ENCODE results near the gene FAR1. TPM values are rescaled to one million over a fixed set of nuclear protein-coding genes. Genes with fewer than 3 reads are reported as not detected.

The FAR1 gene
- total RNA-seq, 1 donor from 2014 or later: 35.1 TPM

GRCh38 chr11:13682212-13682611 is 13.7 kb downstream of the FAR1 start:
- intact Hi-C loops (cut with micrococcal nuclease): no loop called here
- TF ChIP-seq, protein P1, sequence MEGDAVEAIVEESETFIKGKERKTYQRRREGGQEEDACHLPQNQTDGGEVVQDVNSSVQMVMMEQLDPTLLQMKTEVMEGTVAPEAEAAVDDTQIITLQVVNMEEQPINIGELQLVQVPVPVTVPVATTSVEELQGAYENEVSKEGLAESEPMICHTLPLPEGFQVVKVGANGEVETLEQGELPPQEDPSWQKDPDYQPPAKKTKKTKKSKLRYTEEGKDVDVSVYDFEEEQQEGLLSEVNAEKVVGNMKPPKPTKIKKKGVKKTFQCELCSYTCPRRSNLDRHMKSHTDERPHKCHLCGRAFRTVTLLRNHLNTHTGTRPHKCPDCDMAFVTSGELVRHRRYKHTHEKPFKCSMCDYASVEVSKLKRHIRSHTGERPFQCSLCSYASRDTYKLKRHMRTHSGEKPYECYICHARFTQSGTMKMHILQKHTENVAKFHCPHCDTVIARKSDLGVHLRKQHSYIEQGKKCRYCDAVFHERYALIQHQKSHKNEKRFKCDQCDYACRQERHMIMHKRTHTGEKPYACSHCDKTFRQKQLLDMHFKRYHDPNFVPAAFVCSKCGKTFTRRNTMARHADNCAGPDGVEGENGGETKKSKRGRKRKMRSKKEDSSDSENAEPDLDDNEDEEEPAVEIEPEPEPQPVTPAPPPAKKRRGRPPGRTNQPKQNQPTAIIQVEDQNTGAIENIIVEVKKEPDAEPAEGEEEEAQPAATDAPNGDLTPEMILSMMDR (IDR thresholded peaks at IDR 0.05; ENCODE audit: borderline replicate concordance): no peak
- no peaks in the 10 kb centered on the region for H3K27me3 ChIP-seq (ENCODE audit: low read depth)
- no peak overlapping the region for H3K4me3 ChIP-seq
- no peaks in the 10 kb centered on the region for H3K9me3 ChIP-seq (replicated peaks)
- no peak overlapping the region for H3K27ac ChIP-seq (replicated peaks)
- no peaks in the 10 kb centered on the region for H3K36me3 ChIP-seq
- peaks cover 77% of the 10 kb centered on the region for H3K4me1 ChIP-seq
- no peak for DNase-seq

DNA sequence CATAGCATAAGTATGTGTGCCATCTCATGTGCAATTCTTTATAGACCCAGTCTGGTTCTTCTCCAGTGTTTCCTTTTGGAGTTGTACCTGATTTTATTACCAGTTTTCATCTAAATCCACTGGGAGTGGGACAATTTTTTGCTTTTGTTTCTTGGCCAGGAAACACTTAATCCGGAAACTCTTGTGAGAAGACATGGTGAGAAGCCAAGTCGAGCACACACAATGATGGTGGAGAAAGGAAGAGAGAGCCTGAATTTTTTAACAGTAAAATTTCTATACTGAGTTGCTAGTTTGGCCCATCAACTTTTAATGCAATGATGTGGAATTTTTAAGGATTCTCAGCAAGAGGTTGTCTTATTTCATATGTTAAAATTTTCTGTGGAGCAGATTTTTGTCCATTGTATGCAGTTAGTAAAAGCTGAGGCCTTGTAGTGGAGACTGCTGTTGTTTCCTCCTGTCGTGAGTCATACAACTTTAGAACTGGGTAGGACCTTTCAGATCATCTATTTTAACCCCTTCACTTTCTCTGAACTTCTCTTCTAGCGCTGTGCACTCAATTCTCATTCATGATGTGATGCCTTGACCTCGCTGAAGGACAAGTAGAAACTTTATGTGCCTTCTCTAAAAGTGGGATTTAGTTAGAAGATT is 17.1 kb downstream of the FAR1 start:
- Histone ChIP-seq H3K4me1 (peaks cover 63% of the 10 kb centered on the region), H3K9me3 (replicated peaks) (peaks cover 2% of the 10 kb centered on the region), H3K4me3 (no peak overlapping the region), H3K36me3 (no peaks in the 10 kb centered on the region), H3K27me3 (ENCODE audit: low read depth) (no peaks in the 10 kb centered on the region), H3K27ac (replicated peaks) (peak overlapping the region; percentile 52)
- no peak for DNase-seq
- TF ChIP-seq, protein P1 (IDR thresholded peaks at IDR 0.05; ENCODE audit: borderline replicate concordance): no peak
- intact Hi-C loops (cut with micrococcal nuclease): no loop called here

DNA sequence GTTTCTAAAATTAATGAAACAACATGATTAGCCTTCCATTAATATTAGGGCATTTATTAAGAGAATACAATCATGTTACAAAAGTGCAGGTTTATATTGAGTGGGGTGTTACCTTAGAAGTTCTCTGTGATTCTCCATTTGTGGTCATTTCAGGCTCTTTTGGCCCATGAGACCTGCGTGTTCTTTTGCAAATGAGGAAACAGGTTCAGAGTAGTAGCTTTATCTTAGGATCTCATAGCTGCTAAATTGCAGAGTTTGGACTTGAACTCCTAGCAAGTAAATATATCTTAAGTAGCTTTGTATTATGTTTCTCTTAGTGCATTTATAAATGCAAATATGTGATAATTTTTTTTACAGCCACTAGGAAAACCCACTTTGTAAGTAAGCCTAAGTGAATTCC is 18.3 kb downstream of the FAR1 start:
- H3K36me3 ChIP-seq: no peaks in the 10 kb centered on the region
- intact Hi-C loops (cut with micrococcal nuclease): no loop called here
- no peak overlapping the region for H3K27ac ChIP-seq (replicated peaks)
- H3K4me1 ChIP-seq: peaks cover 52% of the 10 kb centered on the region
- no peak overlapping the region for H3K4me3 ChIP-seq
- H3K27me3 ChIP-seq (ENCODE audit: low read depth): no peaks in the 10 kb centered on the region
- TF ChIP-seq, protein P1 (IDR thresholded peaks at IDR 0.05; ENCODE audit: borderline replicate concordance): no peak
- peaks cover 2% of the 10 kb centered on the region for H3K9me3 ChIP-seq (replicated peaks)
- no peak for DNase-seq

DNA sequence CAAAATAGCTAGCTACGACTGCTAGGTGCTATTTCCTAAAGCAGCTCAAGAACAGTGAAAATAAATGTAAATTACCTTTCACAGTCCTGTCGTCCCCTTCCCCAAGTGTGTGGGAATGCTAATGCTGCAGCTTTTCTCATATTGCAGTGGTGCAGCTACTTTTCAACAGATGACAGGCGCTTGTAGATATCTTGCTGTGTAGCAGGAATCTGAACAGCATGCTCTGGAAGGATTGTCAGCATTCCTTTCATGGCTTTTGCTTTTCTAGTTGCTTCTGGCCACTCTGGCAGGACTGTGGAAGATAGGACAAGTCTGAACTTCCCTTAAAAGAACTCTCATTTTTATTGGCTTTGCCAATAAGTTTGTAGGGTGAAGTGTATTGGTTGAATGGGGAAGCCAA is 18.8 kb downstream of the FAR1 start:
- Histone ChIP-seq H3K27me3 (ENCODE audit: low read depth) (no peaks in the 10 kb centered on the region), H3K36me3 (no peaks in the 10 kb centered on the region), H3K4me1 (peaks cover 47% of the 10 kb centered on the region), H3K27ac (replicated peaks) (peak overlapping the region; percentile 39), H3K4me3 (no peak overlapping the region), H3K9me3 (replicated peaks) (peaks cover 2% of the 10 kb centered on the region)
- intact Hi-C loops (cut with micrococcal nuclease): no loop called here
- TF ChIP-seq, protein P1 (IDR thresholded peaks at IDR 0.05; ENCODE audit: borderline replicate concordance): no peak
- DNase-seq: no peak

GRCh38 chr11:13691286-13691899 is 22.9 kb downstream of the FAR1 start:
- intact Hi-C loops (cut with micrococcal nuclease): no loop called here
- Histone ChIP-seq H3K4me1 (peaks cover 24% of the 10 kb centered on the region), H3K9me3 (replicated peaks) (peaks cover 2% of the 10 kb centered on the region), H3K4me3 (no peak overlapping the region), H3K27me3 (ENCODE audit: low read depth) (no peaks in the 10 kb centered on the region), H3K27ac (replicated peaks) (no peak overlapping the region), H3K36me3 (peaks cover 17% of the 10 kb centered on the region)
- no peak for DNase-seq
- TF ChIP-seq, protein P1 (IDR thresholded peaks at IDR 0.05; ENCODE audit: borderline replicate concordance): no peak

All from left ventricle myocardium inferior (tissue), 1 donor.